Lower leg skin (tissue), 4 donors: ENCODE measurements around the gene EP400. TPM values are rescaled to one million over a fixed set of nuclear protein-coding genes. Genes with fewer than 3 reads are reported as not detected.

Source experiments
- DNase-seq, 2 donors: peaks; one replicate each; pipeline ENCODE4 v3.0.0-alpha.2; 2019; ENCODE audit warnings: low spot score in 2 of 2
- H3K4me3 ChIP-seq: fragments of 200-600 bp; sonication (generic); 2 replicates; pipeline ENCODE4 v1.5.1; 2017; ENCODE audit warnings: mild to moderate bottlenecking, low read depth; ENCODE audit not compliant: poor library complexity, severe bottlenecking
- POLR2A ChIP-seq, 2 donors: fragments of 450-650 bp; IDR thresholded peaks; one replicate each; pipeline ENCODE4 v1.6.1; 2016 to 2017; ENCODE audit warnings: antibody characterized with exemption in 2 of 2, mild to moderate bottlenecking in 1 of 2, moderate library complexity in 1 of 2
- WGBS, 2 donors: methylation state at CpG; one replicate each; pipeline ENCODE4 v1.1.5; 2018; 5-methylcytosine and 5-hydroxymethylcytosine counted together
- intact Hi-C: fragments of 100-400 bp; cut with DNase I; formaldehyde crosslinking; loops from one replicate; pipeline ENCODE4 v1.15.0; 2023; ENCODE audit warnings: low total_unique reads
- total RNA-seq, 4 donors: library from RNA; depleted of rRNA; stranded (reverse); fragments of >200 nt; gene quantifications; one replicate each; pipeline ENCODE4 v1.1.0, GENCODE V29; 2016
- TF ChIP-seq, protein P1 (sequence below), 3 donors: fragments of 450-650 bp; IDR thresholded peaks; one replicate each; pipeline ENCODE4 v1.5.1; 2016; ENCODE audit warnings: antibody characterized with exemption in 3 of 3, mild to moderate bottlenecking in 3 of 3, moderate library complexity in 2 of 3

Gene EP400
- total RNA-seq, 4 donors from 2014 or later, result 22.0 to 45.8 (median 24.6) TPM

DNA sequence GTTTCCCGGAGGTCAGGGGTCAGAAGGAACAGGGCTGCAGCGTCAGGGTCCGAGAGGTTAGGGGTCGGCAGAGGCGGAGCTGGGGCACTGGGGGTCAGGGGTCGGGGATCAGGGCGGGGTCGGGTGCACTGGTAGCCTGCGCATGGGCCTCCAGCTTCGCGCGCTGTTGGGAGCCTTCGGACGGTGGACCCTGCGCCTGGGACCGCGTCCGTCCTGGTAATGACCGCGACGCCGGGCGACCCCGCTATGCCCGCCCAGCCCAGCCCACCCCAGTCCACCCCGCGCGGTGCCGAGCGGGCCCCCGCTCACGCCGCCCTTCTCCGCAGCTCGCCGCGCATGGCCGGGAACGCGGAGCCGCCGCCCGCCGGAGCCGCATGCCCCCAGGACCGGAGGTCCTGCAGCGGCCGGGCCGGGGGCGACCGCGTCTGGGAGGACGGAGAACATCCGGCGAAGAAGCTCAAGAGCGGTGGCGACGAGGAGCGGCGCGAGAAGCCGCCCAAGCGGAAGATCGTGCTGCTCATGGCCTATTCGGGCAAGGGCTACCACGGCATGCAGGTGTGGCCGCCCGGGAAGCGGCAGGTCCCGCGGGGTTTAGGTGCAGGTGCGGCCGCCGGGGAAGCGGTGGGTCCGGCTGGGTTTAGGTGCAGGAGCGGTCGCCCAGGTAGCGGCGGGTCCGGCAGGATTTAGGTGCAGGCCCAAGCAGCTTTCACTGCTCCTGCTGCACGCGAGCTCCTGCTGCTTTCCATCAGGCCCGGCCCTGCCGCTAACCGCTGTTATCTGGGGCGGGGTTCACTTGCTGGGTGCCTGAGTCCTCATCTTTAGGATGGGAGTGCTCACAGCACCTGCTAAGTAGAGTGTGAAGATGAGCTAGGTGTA lies 19.9 kb upstream of the EP400 start:
- intact Hi-C loops, result no loop called here
- peak overlapping the region; percentile 90 for H3K4me3 ChIP-seq
- DNase-seq, result no peak
- TF ChIP-seq, protein P1, sequence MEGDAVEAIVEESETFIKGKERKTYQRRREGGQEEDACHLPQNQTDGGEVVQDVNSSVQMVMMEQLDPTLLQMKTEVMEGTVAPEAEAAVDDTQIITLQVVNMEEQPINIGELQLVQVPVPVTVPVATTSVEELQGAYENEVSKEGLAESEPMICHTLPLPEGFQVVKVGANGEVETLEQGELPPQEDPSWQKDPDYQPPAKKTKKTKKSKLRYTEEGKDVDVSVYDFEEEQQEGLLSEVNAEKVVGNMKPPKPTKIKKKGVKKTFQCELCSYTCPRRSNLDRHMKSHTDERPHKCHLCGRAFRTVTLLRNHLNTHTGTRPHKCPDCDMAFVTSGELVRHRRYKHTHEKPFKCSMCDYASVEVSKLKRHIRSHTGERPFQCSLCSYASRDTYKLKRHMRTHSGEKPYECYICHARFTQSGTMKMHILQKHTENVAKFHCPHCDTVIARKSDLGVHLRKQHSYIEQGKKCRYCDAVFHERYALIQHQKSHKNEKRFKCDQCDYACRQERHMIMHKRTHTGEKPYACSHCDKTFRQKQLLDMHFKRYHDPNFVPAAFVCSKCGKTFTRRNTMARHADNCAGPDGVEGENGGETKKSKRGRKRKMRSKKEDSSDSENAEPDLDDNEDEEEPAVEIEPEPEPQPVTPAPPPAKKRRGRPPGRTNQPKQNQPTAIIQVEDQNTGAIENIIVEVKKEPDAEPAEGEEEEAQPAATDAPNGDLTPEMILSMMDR (IDR thresholded peaks at IDR 0.05), result no peak
- TF ChIP-seq POLR2A (IDR thresholded peaks at IDR 0.05), result no peak
- 1 to 3% methylated on average over 21 to 30 of the region's 87 CpGs for WGBS, 2 donors

- 82 to 86% methylated on average over 9 of the region's 9 CpGs for WGBS, 2 donors
These were observed 19.2 kb upstream of the EP400 start for GRCh38 chr12:131930510-131930909.

DNA sequence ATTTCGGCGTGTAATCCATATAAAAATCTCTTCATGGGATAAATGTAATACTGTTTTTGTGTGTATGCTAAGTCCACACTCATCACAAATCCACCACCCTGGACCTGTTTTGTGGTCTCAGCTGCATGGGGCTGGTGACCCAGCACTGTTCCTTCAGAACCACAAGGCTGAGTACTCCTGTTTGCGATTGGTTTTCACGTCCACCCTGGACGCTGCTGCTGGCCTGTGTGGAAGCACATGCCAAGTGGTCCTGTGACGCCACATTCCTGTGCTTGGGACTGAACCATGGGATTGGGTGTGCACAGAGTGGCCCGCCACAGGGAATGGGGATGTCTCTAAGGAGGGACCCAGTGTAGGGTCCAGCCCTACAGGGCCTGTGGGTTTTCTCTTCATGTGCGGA lies 16.4 kb upstream of the EP400 start:
- no peak for TF ChIP-seq POLR2A (IDR thresholded peaks at IDR 0.05)
- TF ChIP-seq, protein P1 (IDR thresholded peaks at IDR 0.05), result no peak
- intact Hi-C loops, result no loop called here
- DNase-seq, result no peak
- WGBS, 2 donors, result 94 to 96% methylated on average over 8 of the region's 8 CpGs
- H3K4me3 ChIP-seq, result no peak overlapping the region

More at GRCh38 chr12:131930510-131930909, 19.2 kb upstream of the EP400 start:
- TF ChIP-seq POLR2A (IDR thresholded peaks at IDR 0.05), result no peak
- TF ChIP-seq, protein P1 (IDR thresholded peaks at IDR 0.05), result no peak
- DNase-seq, result no peak
- H3K4me3 ChIP-seq, result no peak overlapping the region
- intact Hi-C loops, result no loop called here

DNA sequence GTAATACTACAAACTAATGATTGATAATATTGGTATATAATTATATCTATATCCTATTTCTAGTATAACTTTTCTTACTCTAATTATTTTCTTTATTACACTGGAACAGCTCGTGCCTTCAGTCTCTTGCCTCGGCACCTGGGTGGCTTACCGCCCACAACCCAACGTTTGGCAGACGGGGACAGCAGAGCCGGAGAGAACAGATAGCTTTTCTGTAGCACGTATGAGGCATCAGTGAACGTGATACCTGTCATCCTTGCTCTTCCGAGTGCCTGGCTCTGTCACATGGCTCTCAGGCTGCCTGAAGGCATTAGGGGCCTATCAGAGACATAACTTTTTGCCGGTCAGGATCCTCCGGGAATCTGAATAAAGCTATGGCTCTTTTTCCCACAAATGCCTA lies 15.2 kb upstream of the EP400 start:
- intact Hi-C loops, result no loop called here
- 84 to 89% methylated on average over 11 of the region's 11 CpGs for WGBS, 2 donors
- TF ChIP-seq POLR2A (IDR thresholded peaks at IDR 0.05), result no peak
- TF ChIP-seq, protein P1 (IDR thresholded peaks at IDR 0.05), result no peak
- H3K4me3 ChIP-seq, result no peak overlapping the region
- no peak for DNase-seq

DNA sequence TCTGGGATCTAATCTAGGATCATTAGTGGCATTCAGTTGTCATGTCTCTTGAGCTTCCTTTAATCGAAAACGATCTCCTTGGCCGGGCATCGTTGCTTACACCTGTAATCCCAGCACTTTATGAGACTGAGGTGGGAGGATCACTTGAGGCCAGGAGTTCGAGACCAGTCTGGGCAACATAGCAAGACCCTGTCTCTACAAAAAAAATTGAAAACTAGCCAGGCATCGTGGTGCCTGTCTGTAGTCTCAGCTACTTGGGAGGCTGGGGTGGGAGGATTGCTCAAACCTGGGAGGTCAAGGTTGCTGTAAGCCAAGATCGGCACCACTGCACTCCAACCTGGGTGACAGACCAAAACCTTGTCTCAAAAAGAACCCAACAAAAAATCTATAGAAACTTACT lies 11.7 kb upstream of the EP400 start:
- no peak overlapping the region for H3K4me3 ChIP-seq
- DNase-seq, result no peak
- 79 to 88% methylated on average over 7 of the region's 7 CpGs for whole genome bisulfite sequencing, 2 donors
- TF ChIP-seq, protein P1 (IDR thresholded peaks at IDR 0.05), result no peak
- no peak for TF ChIP-seq POLR2A (IDR thresholded peaks at IDR 0.05)
- intact Hi-C loops, result no loop called here
